Right hindlimb (tissue), 1 donor: ENCODE results near the gene GLTP.

Source experiments
- DNase-seq: peaks from one replicate; pipeline ENCODE4 v3.0.0-alpha.2; 2018

The GLTP gene

GRCh38 chr12:109840305-109841074 lies 39.9 kb downstream of the GLTP start:
- DNase-seq = no peak

GRCh38 chr12:109839444-109839843 lies 40.9 kb downstream of the GLTP start:
- DNase-seq = no peak

- DNase-seq = no peak
These were observed 43.4 kb downstream of the GLTP start for GRCh38 chr12:109836916-109837315.

- no peak for DNase-seq
These were observed 44.5 kb downstream of the GLTP start for GRCh38 chr12:109835827-109836226.

- peak; percentile 76 for DNase-seq
These were observed 46.8 kb downstream of the GLTP start, which contains the start of gene TRPV4 for GRCh38 chr12:109833307-109834189. Gene TRPV4 (minus strand): TSS chr12:109833398. CDS start chr12:109814796, 18,602 bp downstream.

GRCh38 chr12:109832541-109833306 lies 47.6 kb downstream of the GLTP start:
- peak; percentile 32 for DNase-seq

GRCh38 chr12:109831929-109832328 lies 48.4 kb downstream of the GLTP start:
- DNase-seq = no peak

GRCh38 chr12:109831365-109831764 lies 49.0 kb downstream of the GLTP start:
- DNase-seq = no peak

- no peak for DNase-seq
These were observed 49.6 kb downstream of the GLTP start for GRCh38 chr12:109830718-109831117.

GRCh38 chr12:109830267-109830666 lies 50.1 kb downstream of the GLTP start:
- DNase-seq = no peak

- DNase-seq = no peak
These were observed 50.7 kb downstream of the GLTP start for GRCh38 chr12:109829667-109830066.

- no peak for DNase-seq
These were observed 51.4 kb downstream of the GLTP start for GRCh38 chr12:109828754-109829511.

- DNase-seq = peak; percentile 49
These were observed 52.5 kb downstream of the GLTP start for GRCh38 chr12:109827566-109828550.

GRCh38 chr12:109827080-109827479 lies 53.3 kb downstream of the GLTP start:
- no peak for DNase-seq

- no peak for DNase-seq
These were observed 55.6 kb downstream of the GLTP start for GRCh38 chr12:109824731-109825130.

GRCh38 chr12:109822951-109823411 lies 57.4 kb downstream of the GLTP start:
- DNase-seq = peak; percentile 70

GRCh38 chr12:109822416-109822815 lies 57.9 kb downstream of the GLTP start:
- no peak for DNase-seq

- DNase-seq = no peak
These were observed 58.4 kb downstream of the GLTP start for GRCh38 chr12:109821968-109822367.

GRCh38 chr12:109820816-109821381 lies 59.4 kb downstream of the GLTP start:
- no peak for DNase-seq

- no peak for DNase-seq
These were observed 61.3 kb downstream of the GLTP start for GRCh38 chr12:109818905-109819500.
